Smooth muscle cell of bladder (primary cell): ENCODE measurements around the gene ATG2B. TPM values are rescaled to one million over a fixed set of nuclear protein-coding genes. Genes with fewer than 3 reads are reported as not detected.

Experiments used
- total RNA-seq: library from RNA; depleted of rRNA; stranded (reverse); fragments of >200 nt; gene quantifications from 2 replicates; pipeline ENCODE4 v1.2.3, GENCODE V29; 2014

ATG2B gene, protein sequence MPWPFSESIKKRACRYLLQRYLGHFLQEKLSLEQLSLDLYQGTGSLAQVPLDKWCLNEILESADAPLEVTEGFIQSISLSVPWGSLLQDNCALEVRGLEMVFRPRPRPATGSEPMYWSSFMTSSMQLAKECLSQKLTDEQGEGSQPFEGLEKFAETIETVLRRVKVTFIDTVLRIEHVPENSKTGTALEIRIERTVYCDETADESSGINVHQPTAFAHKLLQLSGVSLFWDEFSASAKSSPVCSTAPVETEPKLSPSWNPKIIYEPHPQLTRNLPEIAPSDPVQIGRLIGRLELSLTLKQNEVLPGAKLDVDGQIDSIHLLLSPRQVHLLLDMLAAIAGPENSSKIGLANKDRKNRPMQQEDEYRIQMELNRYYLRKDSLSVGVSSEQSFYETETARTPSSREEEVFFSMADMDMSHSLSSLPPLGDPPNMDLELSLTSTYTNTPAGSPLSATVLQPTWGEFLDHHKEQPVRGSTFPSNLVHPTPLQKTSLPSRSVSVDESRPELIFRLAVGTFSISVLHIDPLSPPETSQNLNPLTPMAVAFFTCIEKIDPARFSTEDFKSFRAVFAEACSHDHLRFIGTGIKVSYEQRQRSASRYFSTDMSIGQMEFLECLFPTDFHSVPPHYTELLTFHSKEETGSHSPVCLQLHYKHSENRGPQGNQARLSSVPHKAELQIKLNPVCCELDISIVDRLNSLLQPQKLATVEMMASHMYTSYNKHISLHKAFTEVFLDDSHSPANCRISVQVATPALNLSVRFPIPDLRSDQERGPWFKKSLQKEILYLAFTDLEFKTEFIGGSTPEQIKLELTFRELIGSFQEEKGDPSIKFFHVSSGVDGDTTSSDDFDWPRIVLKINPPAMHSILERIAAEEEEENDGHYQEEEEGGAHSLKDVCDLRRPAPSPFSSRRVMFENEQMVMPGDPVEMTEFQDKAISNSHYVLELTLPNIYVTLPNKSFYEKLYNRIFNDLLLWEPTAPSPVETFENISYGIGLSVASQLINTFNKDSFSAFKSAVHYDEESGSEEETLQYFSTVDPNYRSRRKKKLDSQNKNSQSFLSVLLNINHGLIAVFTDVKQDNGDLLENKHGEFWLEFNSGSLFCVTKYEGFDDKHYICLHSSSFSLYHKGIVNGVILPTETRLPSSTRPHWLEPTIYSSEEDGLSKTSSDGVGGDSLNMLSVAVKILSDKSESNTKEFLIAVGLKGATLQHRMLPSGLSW (N-terminal part only)
- 22.0 and 24.4 TPM in 2 replicates for total RNA-seq

DNA sequence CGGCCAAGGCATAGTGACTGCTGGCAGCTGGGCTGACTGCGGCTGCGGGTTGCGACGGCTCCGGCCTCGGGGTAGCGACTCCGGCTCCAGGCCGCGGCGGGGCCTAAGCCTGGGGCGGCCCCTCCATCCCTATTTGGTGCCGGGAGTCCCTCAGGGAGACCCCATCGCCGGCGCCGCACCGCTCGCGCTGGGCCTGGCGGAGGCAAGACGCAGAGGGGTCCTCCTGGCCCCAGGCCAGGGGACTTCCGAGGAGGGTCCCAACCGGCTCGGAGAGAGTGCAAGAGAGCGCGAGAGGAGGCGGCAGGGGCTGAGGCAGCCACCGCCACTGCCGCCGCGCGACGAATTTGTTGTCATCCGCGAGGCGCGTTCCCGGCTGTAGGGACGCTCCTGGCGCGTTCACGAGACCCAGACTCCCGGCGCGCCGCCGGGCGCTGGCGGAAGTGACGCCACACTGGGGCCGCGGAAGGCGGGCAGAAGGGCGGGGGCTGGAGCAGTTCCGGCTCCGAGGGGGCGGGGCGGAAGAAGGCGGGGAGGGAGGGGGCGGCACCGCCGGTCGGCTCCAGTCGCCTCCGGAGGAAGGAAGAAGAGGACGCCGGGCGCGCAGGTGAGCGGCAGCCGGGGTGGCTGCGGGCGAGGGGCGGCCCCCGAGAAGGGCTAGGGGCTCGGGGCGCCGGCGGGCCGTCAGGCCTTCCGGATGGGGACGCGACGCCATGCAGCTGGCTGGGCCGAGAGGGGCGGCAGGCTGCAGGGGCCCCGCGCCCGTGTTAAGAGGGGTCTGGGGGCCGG lies at the start of gene ATG2B, which contains the start of gene GSKIP:
Gene ATG2B (minus strand): TSS at position 377 of the 786 bp plus-strand sequence. CDS start 365 bp downstream, at position 12.
Gene GSKIP (plus strand): TSS at position 562 of the 786 bp plus-strand sequence. CDS start 18,722 bp downstream, outside the sequence.

DNA sequence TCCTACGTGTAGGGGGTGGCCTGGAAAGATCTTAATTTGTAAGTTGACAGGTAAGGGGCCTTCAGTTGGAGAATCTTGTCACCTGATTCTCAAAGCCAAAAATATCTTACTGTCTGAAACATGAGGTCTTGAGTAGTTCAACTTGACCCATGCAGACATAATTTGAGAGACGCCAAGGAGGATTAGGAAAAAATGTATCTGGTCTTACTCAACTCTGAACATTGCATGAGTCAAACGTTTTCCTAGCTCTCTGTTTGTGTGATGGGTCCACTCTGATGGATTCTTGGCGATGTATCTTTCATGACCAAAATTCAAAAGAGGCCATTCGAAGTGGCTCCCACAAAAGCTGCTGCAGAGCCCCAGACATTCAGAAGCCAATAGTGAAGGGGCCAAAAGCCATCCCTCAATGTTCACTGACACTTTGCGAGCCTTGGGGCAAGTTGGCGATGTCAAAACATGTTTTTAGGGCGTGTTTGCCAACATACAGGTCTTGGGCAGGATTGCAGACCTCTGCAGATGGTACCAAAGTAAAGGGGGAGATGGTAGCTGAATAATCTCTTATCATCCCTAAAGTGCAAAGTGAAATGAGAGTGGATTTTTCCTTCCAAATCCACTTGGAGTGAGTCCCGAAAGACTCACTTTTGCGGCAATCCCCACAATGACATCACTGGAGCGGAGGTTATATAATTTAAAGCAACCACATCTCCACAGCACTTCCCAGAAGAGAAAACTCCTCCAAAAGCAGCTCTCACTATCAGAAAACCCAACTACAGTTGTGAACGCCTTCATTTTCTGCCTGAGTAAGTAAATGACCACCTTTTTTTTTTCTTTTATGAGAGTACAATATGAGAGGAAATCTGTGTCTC lies 107.4 kb downstream of the ATG2B start, which contains the start of gene BDKRB1:
Gene BDKRB1 (plus strand): TSS at position 710 of the 866 bp plus-strand sequence. CDS start 7,473 bp downstream, outside the sequence.

Other genes with a start within 250 kb of the ATG2B start
- gene BDKRB2, start 158.5 kb downstream of the ATG2B start, total RNA-seq: 38.6 and 68.3 TPM in 2 replicates
- 31.6 and 33.1 TPM in 2 replicates for gene BDKRB1, start 107.1 kb downstream of the ATG2B start, total RNA-seq
- 24.0 and 25.6 TPM in 2 replicates for gene GSKIP, start 185 bp upstream of the ATG2B start, total RNA-seq
- gene AK7, start 28.8 kb upstream of the ATG2B start, total RNA-seq: 0.28 and 0.74 TPM in 2 replicates
- gene PAPOLA, start 139.0 kb upstream of the ATG2B start, total RNA-seq: 62.9 and 76.8 TPM in 2 replicates